Femur (tissue), 1 donor: ENCODE measurements around the gene TCF23.
"Not testable (repeated sequence)": the region's sequence is repeated elsewhere in the genome, so short reads cannot be mapped to it uniquely, and the experiment has no call there.

Experiments used
- DNase-seq: peaks from one replicate; pipeline ENCODE4 v3.0.0-alpha.2; 2017

TCF23 gene

DNA sequence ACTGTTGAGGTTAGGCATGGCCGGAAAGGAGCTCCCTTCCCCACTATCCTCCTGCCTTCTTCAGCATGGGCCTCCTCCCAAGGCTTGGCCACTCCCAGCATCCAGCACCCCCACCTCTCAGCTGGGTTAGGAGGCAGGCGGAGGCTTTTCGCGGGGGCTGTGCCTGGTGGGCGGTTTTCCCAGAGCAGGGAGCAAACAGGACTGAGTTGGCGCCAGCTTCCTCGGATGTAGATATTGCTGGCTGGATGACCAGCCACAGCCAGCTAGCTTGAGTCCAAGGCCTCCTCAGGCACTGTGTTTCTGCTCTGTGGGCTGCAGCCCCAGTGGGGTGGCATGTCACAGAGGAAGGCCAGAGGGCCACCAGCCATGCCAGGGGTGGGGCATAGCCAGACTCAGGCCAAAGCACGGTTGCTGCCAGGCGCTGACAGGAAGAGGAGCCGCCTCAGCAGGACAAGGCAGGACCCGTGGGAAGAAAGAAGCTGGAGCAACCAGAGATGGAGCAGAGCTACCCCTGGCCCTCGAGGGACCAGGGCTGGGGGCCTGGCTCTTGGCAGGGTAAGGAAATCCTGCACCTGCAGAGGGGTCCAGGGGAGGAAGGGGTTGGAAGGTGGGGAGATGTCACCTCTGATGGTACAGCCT is at the start of gene TCF23:
Gene TCF23 (plus strand): TSS at position 204 of the 639 bp plus-strand sequence. CDS start 130 bp downstream, at position 334.
- peak; percentile 40 for DNase-seq

DNA sequence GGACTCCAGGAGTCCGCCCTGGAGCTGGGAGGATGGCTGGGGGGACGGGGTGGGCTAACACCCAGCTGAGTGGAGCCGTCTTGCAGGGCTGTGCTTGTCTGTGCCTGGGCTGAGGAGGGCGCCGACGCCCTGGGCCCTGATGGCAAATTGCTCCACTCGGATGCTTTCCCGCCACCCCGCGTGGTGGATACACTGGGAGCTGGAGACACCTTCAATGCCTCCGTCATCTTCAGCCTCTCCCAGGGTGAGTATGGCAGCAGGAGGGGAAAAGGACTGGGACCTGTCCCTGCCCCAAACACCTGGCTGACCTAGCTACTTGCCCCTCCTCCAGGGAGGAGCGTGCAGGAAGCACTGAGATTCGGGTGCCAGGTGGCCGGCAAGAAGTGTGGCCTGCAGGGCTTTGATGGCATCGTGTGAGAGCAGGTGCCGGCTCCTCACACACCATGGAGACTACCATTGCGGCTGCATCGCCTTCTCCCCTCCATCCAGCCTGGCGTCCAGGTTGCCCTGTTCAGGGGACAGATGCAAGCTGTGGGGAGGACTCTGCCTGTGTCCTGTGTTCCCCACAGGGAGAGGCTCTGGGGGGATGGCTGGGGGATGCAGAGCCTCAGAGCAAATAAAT is 49.4 kb upstream of the TCF23 start:
- DNase-seq = no peak

DNA sequence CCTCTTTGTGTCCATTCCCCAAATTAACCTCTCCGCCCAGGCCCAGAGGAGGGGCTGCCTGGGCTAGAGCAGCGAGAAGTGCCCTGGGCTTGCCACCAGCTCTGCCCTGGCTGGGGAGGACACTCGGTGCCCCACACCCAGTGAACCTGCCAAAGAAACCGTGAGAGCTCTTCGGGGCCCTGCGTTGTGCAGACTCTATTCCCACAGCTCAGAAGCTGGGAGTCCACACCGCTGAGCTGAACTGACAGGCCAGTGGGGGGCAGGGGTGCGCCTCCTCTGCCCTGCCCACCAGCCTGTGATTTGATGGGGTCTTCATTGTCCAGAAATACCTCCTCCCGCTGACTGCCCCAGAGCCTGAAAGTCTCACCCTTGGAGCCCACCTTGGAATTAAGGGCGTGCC is 48.8 kb upstream of the TCF23 start:
- DNase-seq = no peak

DNA sequence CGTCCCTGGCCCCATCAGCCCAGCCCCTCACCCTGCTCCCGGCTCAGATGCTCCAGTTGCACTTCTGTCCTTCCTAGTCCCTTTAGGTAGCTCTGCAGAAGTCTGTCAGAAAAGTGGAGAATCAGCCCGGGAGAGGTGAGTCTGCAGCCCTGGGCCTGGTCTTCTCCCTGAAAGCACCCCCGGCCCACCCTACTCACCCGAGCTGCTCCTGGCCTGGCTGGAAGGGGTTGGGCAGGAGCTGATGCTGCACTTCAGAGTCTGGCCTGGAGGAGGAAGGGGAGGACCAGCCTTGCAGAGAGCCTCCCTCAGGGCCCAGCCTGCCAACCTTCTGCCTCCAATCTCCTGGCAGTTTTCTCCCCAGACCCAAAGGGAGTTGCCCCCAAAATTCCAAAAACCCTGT is 46.5 kb upstream of the TCF23 start:
- DNase-seq = no peak

DNA sequence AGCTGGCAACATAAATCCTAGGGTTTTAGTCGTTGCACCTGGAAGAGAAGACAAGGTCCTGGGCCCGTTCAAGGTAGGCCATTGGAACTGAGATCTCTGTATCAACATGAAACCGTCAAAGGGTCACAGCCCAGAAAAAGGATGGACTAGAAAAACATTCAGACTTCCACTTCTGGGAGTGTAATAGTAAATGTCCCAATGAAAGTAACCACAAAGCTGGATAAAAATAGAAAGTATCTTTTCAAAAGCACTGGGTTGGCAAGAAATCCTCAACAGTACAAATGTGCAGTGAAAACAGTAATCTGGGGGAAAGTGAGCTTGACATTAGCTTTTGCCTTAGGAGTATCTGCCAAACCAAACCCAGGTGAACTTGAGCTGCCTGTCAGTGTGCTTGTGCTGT is 42.8 kb upstream of the TCF23 start:
- DNase-seq = no peak

DNA sequence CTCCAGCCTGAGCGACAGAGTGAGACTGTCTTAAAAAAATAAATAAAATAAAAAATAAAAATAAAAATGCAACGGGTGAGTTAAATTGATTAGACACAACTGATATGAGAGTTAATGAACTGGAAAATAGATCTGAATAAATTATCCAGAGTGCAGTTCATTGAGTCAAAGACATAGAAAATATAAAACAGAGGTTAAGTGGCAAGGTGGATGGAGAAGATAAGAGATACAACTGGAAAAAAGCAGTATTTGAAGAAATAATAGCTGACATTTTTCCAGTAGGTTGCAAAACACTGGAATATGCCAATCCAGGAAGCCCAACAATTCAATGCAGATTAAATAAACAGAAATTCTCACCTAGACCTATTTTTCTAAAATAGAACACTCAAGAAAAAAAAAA is 40.6 kb upstream of the TCF23 start:
- no peak for DNase-seq

DNA sequence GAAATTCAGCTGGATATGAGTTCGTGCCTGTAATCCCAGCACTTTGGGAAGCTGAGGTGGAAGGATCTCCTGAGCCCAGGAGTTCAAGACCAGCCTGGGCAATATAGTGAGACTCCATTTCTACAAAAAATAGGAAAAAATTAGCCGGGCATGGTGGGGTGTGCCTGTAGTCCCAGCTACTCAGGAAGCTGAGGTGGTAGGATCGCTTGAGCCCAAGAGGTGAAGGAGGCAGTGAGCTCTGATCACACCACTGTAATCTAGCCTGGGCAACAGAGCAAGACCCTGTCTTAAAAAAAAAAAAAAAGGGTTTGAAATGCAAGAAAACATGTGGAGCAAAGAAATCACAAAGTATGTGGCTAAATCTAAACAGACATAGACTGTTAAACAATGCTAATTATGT is 39.7 kb upstream of the TCF23 start:
- no peak for DNase-seq

DNA sequence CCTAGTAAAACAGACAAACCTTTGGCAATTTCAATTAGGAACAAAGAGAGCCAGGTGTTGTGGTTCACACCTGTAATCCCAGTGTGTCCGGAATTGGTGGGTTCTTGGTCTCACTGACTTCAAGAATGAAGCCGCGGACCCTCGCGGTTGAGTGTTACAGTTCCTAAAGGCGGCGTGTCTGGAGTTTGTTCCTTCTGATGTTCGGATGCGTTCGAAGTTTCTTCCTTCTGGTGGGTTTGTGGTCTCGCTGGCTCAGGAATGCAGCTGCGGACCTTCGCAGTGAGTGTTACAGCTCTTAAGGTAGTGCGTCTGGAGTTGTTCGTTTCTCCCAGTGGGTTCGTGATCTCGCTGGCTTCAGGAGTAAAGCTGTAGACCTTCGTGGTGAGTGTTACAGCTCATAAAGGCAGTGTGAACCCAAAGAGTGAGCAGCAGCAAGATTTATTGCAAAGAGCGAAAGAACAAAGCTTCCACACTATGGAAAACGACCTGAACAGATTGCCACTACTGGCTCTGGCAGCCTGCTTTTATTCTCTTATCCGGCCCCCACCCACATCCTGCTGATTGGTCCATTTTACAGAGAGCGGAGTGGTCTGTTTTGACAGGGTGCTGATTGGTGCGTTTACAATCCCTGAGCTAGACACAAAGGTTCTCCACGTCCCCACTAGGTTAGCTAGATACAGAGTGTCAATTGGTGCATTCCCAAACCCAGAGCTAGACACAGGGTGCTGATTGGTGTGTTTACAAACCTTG is 38.0 kb upstream of the TCF23 start:
- not testable (repeated sequence) for DNase-seq

DNA sequence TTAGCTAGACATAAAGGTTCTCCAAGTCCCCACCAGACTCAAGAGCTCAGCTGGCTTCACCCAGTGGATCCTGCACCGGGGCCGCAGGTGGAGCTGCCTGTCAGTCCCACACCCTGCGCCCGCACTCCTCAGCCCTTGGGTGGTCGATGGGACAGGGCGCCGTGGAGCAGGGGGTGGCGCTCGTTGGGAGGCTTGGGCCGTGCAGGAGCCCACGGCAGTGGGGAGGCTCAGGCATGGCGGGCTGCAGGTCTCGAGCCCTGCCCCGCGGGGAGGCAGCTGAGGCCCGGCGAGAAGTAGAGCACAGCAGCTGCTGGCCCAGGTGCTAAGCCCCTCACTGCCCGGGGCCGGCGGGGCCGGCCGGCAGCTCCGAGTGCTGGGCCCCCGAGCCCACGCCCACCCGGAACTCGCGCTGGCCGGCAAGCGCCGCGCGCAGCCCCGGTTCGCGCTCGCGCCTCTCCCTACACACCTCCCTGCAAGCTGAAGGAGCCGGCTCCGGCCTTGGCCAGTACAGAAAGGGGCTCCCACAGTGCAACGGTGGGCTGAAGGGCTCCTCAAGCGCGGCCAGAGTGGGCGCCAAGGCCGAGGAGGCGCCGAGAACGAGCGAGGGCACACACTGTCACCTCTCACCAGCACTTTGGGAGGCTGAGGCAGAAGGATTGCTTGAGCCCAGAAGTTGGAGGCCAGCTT is 37.3 kb upstream of the TCF23 start:
- DNase-seq = not testable (repeated sequence)

DNA sequence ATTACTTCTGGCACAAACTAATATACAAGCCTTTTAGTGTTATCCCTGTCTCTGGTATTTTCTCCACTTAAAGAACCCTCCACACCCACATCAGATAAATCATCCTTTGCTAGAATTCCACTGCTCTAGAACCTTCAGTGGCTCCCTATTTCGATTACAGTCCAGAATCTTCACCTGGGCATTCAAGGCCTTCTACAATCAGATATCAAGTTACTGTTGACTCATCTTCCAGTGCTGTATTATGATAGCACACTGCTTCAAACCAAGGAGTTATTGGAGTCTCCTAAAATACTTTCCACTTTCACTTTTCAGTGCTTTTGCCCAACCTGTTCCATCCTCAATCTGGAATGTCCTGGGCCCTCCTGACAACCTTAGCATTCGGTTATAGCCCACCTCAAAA is 33.3 kb upstream of the TCF23 start:
- DNase-seq = no peak

DNA sequence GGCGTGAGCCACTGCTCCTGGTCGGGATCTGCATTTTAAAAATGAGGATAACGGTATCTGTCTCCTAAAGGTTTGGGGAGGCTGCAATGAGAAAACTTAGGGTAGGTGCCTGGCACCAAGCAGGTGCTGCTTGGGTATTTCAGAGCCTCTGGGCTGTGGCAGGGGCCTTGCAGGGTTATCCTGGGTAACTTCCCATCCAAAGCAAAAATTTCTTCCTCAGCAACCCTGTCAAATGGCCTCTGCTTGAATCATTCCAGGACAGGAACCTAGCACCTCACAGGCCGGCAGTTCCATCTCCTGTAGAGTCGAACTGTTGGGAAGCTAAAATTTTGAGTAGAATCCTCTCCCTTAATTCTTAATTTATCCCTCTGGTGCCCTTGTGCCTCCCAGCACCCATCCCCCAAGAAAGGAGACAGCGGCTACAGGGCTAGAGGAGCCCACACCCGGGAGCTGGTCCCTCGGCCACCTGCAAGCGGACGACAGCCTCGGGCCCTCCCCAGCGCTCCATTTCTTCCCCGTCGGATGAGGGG is 30.7 kb upstream of the TCF23 start:
- no peak for DNase-seq

DNA sequence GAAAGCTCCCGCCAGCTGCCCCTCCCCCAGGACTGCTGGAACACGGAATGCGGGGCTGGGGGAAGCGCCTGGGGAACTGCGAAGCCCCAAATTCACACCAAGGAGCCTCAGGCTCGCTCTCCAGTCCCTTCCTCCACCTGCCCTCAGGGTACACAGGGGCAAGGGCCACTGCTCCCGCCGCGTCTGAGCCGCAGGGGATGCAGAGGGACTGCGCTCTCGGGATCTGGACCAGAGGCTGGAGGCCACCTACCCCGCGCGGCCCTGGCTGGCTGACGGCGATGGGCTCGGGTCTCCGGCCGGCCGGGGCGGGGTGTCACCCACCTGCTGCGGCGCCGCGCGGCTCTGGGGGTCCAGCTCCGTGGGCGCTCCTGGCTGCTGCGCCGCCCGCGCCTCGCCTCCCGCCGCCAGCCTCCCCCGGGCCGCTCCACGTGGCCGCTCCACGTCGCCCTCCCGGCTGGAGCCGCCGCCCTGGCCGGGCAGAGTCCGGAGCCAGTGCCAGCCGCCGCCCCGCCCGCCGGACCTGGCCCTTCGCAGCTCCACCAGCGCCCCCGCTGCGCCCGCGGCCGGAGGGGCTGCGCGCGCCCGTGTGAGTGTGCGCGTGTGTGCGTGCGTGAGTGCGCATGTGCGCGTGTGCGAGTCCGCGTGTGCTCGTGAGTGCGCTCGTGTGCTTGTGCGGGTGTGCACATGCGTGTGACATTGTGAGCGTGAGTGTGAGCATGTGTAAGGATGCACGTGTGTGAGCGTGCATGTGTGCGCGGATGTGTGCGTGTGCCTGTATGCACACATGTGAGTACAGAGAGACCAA is 30.1 kb upstream of the TCF23 start, which contains the start of gene CGREF1:
Gene CGREF1 (minus strand): TSS at position 604 of the 805 bp plus-strand sequence. CDS start 14,762 bp downstream, outside the sequence.
- no peak for DNase-seq

DNA sequence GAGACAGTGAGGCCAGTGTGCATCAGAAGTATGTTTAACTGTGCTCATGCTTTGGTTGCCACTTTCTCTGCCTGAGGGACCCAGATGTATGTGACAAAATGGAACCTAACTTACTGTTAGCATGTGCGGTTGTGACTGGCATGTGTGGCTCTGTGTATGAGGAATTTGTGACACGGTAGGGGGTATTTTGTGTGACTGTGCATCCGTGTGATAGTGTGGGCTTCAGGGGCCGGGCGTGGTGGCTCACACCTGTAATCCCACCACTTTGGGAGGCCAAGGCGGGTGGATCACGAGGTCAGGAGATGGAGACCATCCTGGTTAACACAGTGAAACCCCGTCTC is 29.5 kb upstream of the TCF23 start:
- not testable (repeated sequence) for DNase-seq

DNA sequence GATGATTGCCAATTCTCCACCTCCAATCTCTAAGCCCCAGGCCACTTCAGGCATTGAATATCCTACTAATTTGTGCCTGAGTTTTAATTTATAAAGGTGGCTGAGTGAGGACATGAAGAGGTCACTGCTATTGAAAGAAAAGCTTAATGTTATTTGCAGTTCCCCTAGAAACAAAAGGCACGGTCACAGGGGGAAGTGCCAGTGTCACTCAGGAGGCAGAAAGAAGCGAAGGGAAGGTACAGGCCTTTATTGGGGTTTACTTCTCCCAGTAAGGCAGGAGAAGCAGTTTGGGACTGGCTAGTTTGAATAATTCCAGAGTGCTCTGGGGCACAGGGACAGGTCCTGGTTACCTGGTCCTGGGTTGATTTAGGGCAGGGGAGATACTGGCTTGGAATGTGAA is 26.9 kb upstream of the TCF23 start:
- no peak for DNase-seq

DNA sequence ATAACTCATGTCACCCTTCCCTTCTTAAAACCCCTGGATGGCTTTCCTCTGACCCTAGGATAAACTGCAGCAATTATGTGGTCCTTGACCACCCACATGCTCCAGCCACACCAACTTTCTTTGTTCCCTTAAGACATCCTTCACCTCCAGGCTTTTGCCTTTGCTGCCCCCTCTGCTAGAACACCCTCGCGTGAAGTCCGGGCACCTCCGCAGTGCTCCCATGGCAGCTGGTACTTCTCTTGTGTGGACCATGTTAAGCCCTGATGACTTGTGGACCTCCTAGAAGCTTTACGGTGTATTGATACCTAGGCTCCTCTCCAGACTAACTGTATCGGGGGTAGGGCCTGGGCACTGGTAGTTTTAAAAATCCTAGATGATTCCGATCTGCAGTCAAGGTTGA is 26.0 kb upstream of the TCF23 start:
- DNase-seq = no peak

DNA sequence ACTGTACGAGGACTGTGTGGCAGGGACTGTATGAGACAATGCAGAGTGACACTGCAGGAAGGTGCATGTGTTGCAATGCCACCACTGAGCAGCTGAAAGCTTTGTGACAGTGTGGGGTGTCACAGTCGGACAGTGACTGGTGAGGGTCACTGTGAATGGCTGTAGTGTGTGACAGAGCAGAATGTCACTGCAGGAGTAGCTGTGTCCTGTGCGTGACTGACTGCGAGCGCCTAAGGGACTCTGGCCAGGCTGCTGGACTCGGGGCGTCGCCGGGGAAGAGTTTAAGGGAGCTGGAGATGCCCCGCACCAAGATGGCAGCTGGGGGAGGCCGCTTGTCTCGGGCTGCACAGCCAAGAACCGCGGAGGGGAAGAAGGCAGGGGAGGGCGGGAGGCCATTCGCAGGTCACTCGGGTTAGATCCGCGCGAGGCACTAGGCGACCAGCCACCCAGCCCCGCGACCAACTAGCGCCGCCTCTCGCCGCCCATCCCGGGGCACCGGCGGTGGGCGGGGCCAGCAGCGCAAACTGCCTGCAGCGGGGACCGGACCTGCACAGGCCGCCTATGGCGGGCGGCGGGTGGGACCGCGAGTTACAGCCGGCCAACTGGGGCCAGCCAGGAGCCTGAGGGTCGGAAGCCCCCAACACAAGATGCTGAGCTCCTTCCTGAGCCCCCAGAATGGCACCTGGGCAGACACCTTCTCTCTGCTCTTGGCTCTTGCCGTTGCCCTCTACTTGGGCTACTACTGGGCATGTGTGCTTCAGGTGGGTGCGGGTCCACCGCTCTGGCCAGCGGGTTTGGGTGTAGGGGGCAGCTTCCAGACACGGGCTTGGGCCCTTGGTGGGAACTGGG is 25.3 kb upstream of the TCF23 start, which contains the start of gene ABHD1:
Gene ABHD1 (plus strand): TSS at position 514 of the 849 bp plus-strand sequence. CDS start 134 bp downstream, at position 648.
- DNase-seq = peak; percentile 49

DNA sequence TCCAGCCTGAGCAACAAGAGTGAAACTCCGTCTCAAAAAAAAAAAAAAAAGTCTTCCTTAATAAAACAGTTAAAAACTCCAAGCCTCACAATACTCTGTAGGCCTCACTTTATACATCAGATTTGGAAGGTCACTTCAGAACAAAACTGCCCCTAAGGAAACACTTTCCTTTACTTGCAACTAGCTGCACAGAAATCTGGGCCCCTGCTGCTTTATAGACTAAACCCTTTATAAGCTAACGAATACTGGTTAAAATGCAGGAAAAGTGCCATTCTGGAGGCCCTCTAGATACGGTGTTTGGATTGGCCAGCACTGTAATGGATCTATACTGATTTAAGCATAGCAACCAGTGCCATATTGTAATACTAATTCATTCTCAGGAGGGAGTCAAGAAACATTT is 23.7 kb upstream of the TCF23 start:
- DNase-seq = no peak

DNA sequence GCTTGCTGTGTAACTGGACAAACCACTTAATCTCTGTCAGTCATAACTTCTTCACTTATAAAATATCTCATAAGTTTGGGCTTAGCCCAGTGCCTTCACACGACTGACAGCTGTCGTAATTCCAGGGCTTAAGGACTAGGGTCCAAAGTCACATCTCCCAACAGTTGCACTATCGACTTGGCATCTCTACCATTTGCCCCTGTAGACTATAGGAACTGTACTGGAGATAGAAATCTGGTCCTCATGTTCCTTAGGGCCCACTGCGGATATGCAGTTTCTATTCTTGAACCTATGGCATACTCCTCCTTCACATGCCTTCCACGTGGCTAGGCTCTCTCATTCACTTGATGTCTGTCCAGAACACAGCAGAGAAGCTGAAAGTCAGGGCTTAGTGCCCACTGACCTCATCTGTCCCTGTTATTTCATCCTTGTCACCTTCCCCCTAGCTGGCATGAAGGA is 22.5 kb upstream of the TCF23 start:
- no peak for DNase-seq

DNA sequence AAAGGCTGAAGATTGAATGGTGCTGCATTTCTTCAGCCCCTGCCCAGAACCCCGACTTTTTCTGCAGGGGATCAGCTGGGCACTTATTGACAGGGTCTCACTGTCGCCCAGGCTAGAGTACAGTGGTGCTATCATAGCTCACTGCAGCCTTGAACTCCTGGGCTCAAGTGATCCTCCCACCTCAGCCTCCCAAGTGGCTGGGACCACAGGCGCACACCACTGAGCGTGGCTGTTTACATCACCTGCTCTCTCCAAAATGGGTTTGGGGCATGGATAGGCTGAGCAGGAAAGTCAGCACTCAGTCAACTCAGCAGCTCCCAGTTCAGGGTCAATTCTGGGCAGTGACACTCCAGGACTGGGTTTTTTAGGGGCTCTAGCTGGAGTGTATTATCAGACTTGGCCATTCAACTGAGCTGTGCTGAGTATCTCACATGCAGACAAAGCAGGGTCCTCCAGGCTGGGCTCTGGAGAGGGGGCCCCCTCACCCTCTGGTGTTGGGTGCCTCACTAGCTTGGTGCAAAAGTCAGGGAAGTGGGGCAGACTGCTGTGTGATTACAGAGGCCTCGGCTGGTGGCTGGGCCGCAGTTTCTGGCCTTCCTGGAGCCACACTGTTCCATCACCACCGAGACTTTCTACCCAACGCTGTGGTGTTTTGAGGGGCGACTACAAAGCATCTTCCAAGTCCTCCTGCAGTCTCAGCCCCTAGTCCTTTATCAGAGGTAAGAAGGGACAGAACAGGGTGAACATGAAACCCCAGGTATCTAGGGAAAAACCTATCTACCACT is 20.7 kb upstream of the TCF23 start:
- DNase-seq = no peak
